Prostate gland (tissue), 2 donors: ENCODE data around the gene WDR4. TPM values are rescaled to one million over a fixed set of nuclear protein-coding genes. Genes with fewer than 3 reads are reported as not detected.
"Not testable (repeated sequence)": the region's sequence is repeated elsewhere in the genome, so short reads cannot be mapped to it uniquely, and the experiment has no call there.

ENCODE experiments used
- DNase-seq: peaks from one replicate; pipeline ENCODE4 v3.0.0-alpha.2; 2019; ENCODE audit warnings: low spot score
- H3K27ac ChIP-seq, 2 donors: fragments of 200-600 bp; sonication (generic); 2 replicates each; pipeline ENCODE4 v1.5.1; 2017 to 2019
- H3K27me3 ChIP-seq: fragments of 200-600 bp; sonication (generic); replicated peaks from 2 replicates; pipeline ENCODE4 v1.5.1; 2019; ENCODE audit not compliant: insufficient read depth
- H3K36me3 ChIP-seq, 2 donors: fragments of 200-600 bp; sonication (generic); 1 replicate in 1 of 2; 2 replicates in 1 of 2; pipeline versions ENCODE4 v1.5.1 to v1.8.1; 2017 to 2019
- H3K4me1 ChIP-seq: fragments of 200-600 bp; sonication (generic); replicated peaks from 2 replicates; pipeline ENCODE4 v1.5.1; 2019
- H3K4me3 ChIP-seq, 2 donors: fragments of 200-600 bp; sonication (generic); 2 replicates each; pipeline ENCODE4 v1.5.1; 2017 to 2019
- H3K9me3 ChIP-seq: fragments of 200-600 bp; sonication (generic); 2 replicates; pipeline ENCODE4 v1.5.1; 2017
- CTCF ChIP-seq, 4 experiments: fragments of 200-600 bp in 2 of 4; fragments of 450-650 bp in 2 of 4; sonication (generic) in 2 of 4; IDR thresholded peaks; 1 replicate in 3 of 4; 2 replicates in 1 of 4; pipeline ENCODE4 v1.5.1; 2016 to 2019; ENCODE audit warnings: antibody characterized with exemption in 4 of 4, mild to moderate bottlenecking in 2 of 4, moderate library complexity in 2 of 4
- POLR2A ChIP-seq: fragments of 450-650 bp; IDR thresholded peaks from one replicate; pipeline ENCODE4 v1.6.1; 2016; ENCODE audit warnings: antibody characterized with exemption, mild to moderate bottlenecking
- POLR2AphosphoS5 ChIP-seq: sonication (generic); formaldehyde crosslinking; IDR thresholded peaks from one replicate; pipeline ENCODE4 v1.6.1; 2017; ENCODE audit warnings: antibody characterized with exemption
- WGBS: methylation state at CpG from one replicate; pipeline ENCODE4 v1.1.5; 2018; 5-methylcytosine and 5-hydroxymethylcytosine counted together
- intact Hi-C: fragments of 100-400 bp; cut with DNase I; formaldehyde crosslinking; loops from one replicate; pipeline ENCODE4 v1.14.2; 2022
- total RNA-seq, 2 donors: library from RNA; depleted of rRNA; stranded (reverse); fragments of >200 nt; gene quantifications; one replicate each; pipeline ENCODE4 v1.1.0, GENCODE V29; 2016

The WDR4 gene
- total RNA-seq, 2 donors from 2014 or later = 7.0 to 11.9 TPM

DNA sequence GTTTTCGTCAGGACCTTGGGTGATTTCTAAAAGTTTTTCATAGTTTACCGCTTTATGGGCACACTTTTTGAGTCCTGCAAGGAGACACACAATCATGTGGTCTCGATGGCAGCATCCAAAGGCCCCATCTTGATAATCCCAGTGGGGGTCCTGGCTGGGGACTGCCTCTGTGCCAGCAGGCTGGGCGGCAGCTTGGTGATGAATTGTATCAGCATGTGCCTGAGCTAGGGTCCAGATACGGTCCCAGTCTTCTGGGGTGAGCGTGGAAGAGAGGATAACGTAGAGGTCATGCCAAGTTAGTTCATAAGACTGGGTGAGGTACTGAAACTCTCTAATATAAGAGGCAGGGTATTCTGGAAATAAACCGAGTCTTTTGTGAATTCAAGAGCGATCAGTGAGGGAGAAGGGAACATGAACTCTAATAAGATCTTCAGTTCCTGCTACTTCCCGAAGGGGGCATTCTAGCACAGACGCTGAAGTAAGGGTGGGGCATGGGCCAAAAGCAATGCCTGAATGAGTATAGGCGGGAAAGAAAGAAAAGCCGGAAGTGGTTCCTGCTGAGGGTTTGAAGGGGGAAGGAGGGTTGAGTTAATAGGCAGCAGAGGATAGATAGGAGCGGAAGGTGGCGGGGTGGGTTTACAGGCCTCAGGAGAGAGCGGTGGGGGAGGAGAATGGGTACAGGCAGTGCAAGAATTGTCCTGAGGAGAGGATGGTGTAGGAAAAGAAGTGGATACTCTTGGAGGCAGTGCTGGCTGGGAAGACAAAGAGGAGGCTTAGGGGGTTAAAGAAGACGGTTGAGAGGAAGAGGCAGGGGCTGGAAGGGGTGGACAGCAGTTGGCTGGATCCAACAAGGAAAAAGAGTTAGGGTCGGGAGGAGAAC, 44.5 kb upstream of the WDR4 start:
- Histone ChIP-seq H3K27me3 (no peaks in the 10 kb centered on the region), H3K36me3 (no peaks in the 10 kb centered on the region), H3K9me3 (no peaks in the 10 kb centered on the region), H3K4me3 (no peak overlapping the region), H3K4me1 (no peaks in the 10 kb centered on the region), H3K27ac (no peak overlapping the region)
- 21% methylated on average over 18 of the region's 18 CpGs for WGBS
- peak; percentile 79 for DNase-seq
- intact Hi-C loops = no loop called here
- TF ChIP-seq CTCF (IDR thresholded peaks at IDR 0.05) (peak; percentile 20 to 93 (median 86)), POLR2AphosphoS5 (peak; percentile 90), POLR2A (no peak)

GRCh38 chr21:42922918-42923317, 43.6 kb upstream of the WDR4 start:
- H3K27ac ChIP-seq = no peak overlapping the region
- no peak overlapping the region for H3K4me3 ChIP-seq
- intact Hi-C loops = no loop called here
- no peak for DNase-seq
- H3K4me1 ChIP-seq = no peaks in the 10 kb centered on the region
- TF ChIP-seq POLR2A (no peak), CTCF (IDR thresholded peaks at IDR 0.05) (no peak), POLR2AphosphoS5 (no peak)
- H3K36me3 ChIP-seq = no peaks in the 10 kb centered on the region
- no peaks in the 10 kb centered on the region for H3K9me3 ChIP-seq
- 95% methylated on average over 18 of the region's 18 CpGs for WGBS
- H3K27me3 ChIP-seq = no peaks in the 10 kb centered on the region

GRCh38 chr21:42921927-42922326, 42.6 kb upstream of the WDR4 start:
- Histone ChIP-seq H3K4me1 (no peaks in the 10 kb centered on the region), H3K27me3 (no peaks in the 10 kb centered on the region), H3K4me3 (no peak overlapping the region), H3K27ac (no peak overlapping the region), H3K9me3 (no peaks in the 10 kb centered on the region), H3K36me3 (no peaks in the 10 kb centered on the region)
- intact Hi-C loops = no loop called here
- no peak for TF ChIP-seq CTCF (IDR thresholded peaks at IDR 0.05)
- no peak for TF ChIP-seq POLR2AphosphoS5
- no peak for TF ChIP-seq POLR2A
- WGBS = 92% methylated on average over 4 of the region's 4 CpGs
- no peak for DNase-seq

DNA sequence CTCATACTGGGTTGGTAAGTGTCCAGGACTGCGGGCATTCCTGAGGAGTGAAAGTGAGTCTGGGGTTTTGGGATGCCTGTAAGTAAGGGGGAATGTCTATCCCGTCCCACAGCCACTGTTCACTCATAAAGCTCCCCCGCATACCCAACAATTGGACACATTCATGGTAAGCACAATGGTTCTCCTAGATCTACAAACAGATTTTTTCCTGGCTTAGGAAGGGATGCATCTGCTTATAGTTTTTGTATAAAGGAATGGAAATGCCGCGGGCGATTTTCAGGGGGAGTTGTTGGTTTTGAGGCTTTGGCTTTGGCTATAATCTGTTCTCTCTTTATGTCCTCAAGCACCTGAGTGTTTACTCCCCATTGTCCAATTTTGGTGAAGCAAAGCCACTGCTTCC, 39.0 kb upstream of the WDR4 start:
- WGBS = 71% methylated on average over 6 of the region's 6 CpGs
- Histone ChIP-seq H3K27ac (no peak overlapping the region), H3K9me3 (no peaks in the 10 kb centered on the region), H3K27me3 (no peaks in the 10 kb centered on the region), H3K4me3 (no peak overlapping the region), H3K4me1 (no peaks in the 10 kb centered on the region), H3K36me3 (no peaks in the 10 kb centered on the region)
- DNase-seq = no peak
- TF ChIP-seq POLR2A = no peak
- TF ChIP-seq CTCF (IDR thresholded peaks at IDR 0.05) = no peak
- TF ChIP-seq POLR2AphosphoS5 = no peak
- intact Hi-C loops = no loop called here

GRCh38 chr21:42913476-42913875, 34.1 kb upstream of the WDR4 start:
- Histone ChIP-seq H3K9me3 (no peaks in the 10 kb centered on the region), H3K27me3 (no peaks in the 10 kb centered on the region), H3K27ac (no peak overlapping the region), H3K4me1 (no peaks in the 10 kb centered on the region), H3K4me3 (no peak overlapping the region), H3K36me3 (no peaks in the 10 kb centered on the region)
- no peak for DNase-seq
- TF ChIP-seq POLR2AphosphoS5 (no peak), CTCF (IDR thresholded peaks at IDR 0.05) (no peak), POLR2A (no peak)
- 84% methylated on average over 7 of the region's 7 CpGs for WGBS
- intact Hi-C loops = no loop called here

DNA sequence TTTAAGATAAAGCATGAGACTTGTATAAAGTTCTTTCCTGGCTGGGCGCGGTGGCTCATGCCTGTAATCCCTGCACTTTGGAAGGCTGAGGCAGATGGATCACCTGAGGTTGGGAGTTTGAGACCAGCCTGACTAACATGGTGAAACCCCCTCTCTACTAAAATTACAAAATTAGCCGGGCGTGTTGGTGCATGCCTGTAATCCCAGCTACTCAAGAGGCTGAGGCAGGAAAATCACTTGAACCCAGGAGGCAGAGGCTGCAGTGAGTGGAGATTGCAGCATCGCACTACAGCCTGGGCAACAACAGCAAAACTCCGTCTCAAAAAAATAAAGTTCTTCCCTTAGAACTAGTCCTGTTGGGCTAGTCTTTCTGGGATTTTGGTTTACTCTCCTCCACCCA, 32.6 kb upstream of the WDR4 start:
- H3K9me3 ChIP-seq, H3K36me3 ChIP-seq, H3K4me3 ChIP-seq, DNase-seq, H3K4me1 ChIP-seq, H3K27me3 ChIP-seq, intact Hi-C loops, H3K27ac ChIP-seq: not testable (repeated sequence)
- WGBS = 95% methylated on average over 6 of the region's 6 CpGs

DNA sequence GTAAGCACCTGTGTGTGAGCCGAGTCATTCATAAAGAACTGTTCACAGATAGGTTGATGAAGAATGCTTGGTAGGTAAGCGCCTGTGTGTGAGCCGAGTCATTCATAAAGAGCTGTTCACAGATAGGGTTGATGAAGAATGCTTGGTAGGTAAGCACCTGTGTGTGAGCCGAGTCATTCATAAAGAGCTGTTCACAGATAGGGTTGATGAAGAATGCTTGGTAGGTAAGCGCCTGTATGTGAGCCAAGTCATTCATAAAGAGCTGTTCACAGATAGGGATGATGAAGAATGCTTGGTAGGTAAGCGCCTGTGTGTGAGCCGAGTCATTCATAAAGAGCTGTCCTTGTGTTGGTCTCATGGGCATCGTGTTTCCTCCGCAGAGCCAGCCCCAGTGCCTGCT, 29.1 kb upstream of the WDR4 start:
- H3K4me1 ChIP-seq, intact Hi-C loops, DNase-seq, H3K27ac ChIP-seq, H3K9me3 ChIP-seq, H3K36me3 ChIP-seq, H3K27me3 ChIP-seq, H3K4me3 ChIP-seq: not testable (repeated sequence)
- 90% methylated on average over 9 of the region's 9 CpGs for whole genome bisulfite sequencing
